ENCODE measurements around the gene SMIM24. TPM values are rescaled to one million over a fixed set of nuclear protein-coding genes. Genes with fewer than 3 reads are reported as not detected.

The SMIM24 gene
- total RNA-seq, 2 donors from 2014 or later, result 0.62 to 0.88 TPM

DNA sequence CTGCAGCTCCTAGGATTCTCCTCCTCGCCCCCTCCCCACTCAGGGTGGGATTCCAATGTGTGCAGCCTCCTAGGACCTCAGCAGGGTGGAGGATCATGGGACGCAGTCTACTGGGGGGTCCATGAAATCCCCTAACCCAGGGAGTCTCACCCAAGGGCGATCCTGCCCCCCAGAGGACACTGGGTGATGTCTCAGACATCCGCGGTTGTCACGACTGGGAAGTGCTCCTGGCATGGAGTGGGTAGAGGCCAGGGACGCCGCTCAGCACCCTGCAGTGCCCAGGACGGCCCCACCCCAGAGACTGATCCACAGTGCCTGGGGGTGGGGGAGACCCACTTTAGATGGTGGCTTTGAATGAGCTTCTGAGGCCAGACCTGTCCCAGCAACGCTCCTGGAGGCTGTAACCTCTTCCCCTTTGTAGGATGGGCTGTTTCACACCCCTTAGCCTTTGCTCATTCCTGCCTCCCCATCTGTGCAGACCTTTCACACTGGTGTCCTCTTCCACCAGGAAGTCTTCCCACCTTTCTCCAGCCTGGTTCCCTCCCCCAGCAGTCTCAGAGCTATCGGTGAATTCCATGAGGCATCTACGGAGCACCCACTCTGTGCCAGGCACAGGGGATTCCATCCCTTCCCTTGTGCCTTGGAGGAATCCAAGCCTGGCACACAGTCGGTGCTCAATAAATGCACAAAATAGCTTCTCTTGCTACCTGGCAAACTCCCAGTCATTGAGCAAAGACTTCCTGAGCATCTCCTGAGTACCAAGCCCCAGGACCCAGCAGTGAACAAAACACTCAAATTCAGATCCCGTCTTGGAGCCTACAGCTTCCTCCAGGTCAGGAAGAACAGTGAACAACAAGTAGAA is 10.5 kb downstream of the SMIM24 start:
- Mint-ChIP-seq H3K4me3 (no peak overlapping the region), H3K27me3 (ENCODE audit: low read depth) (no peaks in the 10 kb centered on the region), H3K36me3 (ENCODE audit: insufficient read depth in 2 of 2) (no peaks in the 10 kb centered on the region), H3K4me1 (ENCODE audit: low read depth) (no peaks in the 10 kb centered on the region), H3K27ac (no peak overlapping the region), H3K9me3 (peaks cover 0 to 2% of the 10 kb centered on the region in 2 donors)
- DNase-seq (no peak), ATAC-seq (replicated peaks in 1 of 2) (peak in 1 of 2 donors; percentile 16)

- Mint-ChIP-seq H3K9me3 (peaks cover 0 to 2% of the 10 kb centered on the region in 2 donors), H3K27ac (no peak overlapping the region), H3K36me3 (ENCODE audit: insufficient read depth in 2 of 2) (no peaks in the 10 kb centered on the region), H3K4me1 (ENCODE audit: low read depth) (no peaks in the 10 kb centered on the region), H3K4me3 (no peak overlapping the region), H3K27me3 (ENCODE audit: low read depth) (no peaks in the 10 kb centered on the region)
- ATAC-seq (replicated peaks in 1 of 2) (no peak), DNase-seq (no peak)
Observed at GRCh38 chr19:3468211-3468610, 12.1 kb downstream of the SMIM24 start.

DNA sequence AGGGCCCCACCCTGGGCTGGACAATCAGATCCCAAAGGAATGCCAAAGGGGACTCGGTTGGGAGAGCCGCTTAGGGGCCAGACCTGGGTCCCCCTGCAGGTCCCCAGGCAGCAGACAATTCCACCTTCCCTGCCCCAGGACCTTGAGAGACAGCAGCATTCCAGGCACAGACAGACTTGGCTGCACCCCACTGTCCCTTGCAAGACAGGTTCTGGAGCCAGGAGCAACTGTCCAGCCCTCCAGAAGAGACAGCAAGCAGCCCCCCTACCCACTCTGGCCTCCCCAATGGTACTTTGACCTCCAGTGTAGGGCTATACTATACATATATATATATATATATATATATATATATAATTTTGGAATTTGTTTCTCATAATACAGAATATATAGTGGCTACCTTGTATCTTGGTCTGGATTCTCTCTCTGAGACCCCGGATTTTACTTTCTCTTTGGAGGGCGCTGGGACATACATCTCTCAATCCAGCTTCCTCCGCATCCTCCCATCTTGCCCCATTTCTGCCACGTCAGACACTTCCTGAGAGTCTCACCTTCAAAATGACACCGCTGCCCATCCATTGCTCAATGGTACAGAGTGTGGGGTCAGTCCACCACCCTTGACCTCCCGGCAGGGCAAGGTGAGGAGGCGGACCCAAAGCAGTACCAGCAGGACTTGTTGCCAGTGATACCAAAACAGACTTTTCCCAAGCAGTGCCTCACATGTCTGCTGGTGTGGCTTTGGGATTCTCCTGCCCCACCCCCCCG is 12.7 kb downstream of the SMIM24 start:
- no peaks in the 10 kb centered on the region for H3K27me3 Mint-ChIP-seq (ENCODE audit: low read depth)
- H3K27ac Mint-ChIP-seq, result no peak overlapping the region
- ATAC-seq (replicated peaks in 1 of 2), result no peak
- H3K36me3 Mint-ChIP-seq (ENCODE audit: insufficient read depth in 2 of 2), result no peaks in the 10 kb centered on the region
- H3K4me3 Mint-ChIP-seq, result no peak overlapping the region
- H3K4me1 Mint-ChIP-seq (ENCODE audit: low read depth), result no peaks in the 10 kb centered on the region
- DNase-seq, result no peak
- peaks cover 0 to 2% of the 10 kb centered on the region in 2 donors for H3K9me3 Mint-ChIP-seq

GRCh38 chr19:3466635-3467034 is 13.7 kb downstream of the SMIM24 start:
- H3K4me1 Mint-ChIP-seq (ENCODE audit: low read depth), result no peaks in the 10 kb centered on the region
- no peak for ATAC-seq (replicated peaks in 1 of 2)
- no peak overlapping the region for H3K4me3 Mint-ChIP-seq
- no peaks in the 10 kb centered on the region for H3K27me3 Mint-ChIP-seq (ENCODE audit: low read depth)
- H3K27ac Mint-ChIP-seq, result no peak overlapping the region
- no peak for DNase-seq
- H3K36me3 Mint-ChIP-seq (ENCODE audit: insufficient read depth in 2 of 2), result no peaks in the 10 kb centered on the region
- H3K9me3 Mint-ChIP-seq, result peaks cover 0 to 2% of the 10 kb centered on the region in 2 donors

- Mint-ChIP-seq H3K4me1 (ENCODE audit: low read depth) (no peaks in the 10 kb centered on the region), H3K4me3 (no peak overlapping the region), H3K27me3 (ENCODE audit: low read depth) (no peaks in the 10 kb centered on the region), H3K36me3 (ENCODE audit: insufficient read depth in 2 of 2) (no peaks in the 10 kb centered on the region), H3K27ac (no peak overlapping the region), H3K9me3 (peaks cover 0 to 2% of the 10 kb centered on the region in 2 donors)
- DNase-seq, result no peak
- ATAC-seq (replicated peaks in 1 of 2), result peak in 1 of 2 donors; percentile 9
Observed at GRCh38 chr19:3465552-3465951, 14.8 kb downstream of the SMIM24 start.

DNA sequence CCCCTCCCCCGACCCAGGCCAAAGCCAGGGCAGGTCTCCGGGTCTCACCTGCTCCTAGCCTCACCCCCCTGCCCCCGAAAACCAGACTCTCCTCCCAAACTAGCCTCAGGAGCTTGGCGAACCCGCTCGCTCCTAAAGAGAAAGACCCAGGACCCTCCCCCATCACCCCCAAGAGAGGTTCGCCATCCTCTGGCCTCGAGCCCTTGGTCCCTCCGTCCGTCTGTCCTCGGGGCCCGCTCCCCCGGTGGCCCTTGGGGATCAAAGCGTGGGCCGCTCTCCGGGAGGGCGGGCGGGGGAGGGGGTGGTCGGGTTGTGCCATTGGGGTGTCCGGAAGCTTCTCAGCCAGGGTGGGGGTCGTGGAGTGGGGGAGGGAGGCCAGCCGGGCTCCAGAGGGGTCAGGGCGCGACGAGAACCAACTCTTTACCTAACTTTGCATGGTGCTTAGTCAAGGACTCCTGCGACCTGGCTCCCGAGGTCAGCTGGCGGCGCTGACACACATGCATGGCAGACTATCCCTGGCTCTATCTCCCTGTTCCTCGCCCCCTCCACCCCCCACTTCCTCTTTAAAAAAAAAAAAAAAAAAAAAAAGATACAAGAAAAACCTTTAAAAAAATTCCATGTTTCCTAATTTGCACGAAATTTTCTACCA is 15.6 kb downstream of the SMIM24 start:
- DNase-seq (no peak), ATAC-seq (replicated peaks in 1 of 2) (no peak)
- H3K4me3 Mint-ChIP-seq, result no peak overlapping the region

DNA sequence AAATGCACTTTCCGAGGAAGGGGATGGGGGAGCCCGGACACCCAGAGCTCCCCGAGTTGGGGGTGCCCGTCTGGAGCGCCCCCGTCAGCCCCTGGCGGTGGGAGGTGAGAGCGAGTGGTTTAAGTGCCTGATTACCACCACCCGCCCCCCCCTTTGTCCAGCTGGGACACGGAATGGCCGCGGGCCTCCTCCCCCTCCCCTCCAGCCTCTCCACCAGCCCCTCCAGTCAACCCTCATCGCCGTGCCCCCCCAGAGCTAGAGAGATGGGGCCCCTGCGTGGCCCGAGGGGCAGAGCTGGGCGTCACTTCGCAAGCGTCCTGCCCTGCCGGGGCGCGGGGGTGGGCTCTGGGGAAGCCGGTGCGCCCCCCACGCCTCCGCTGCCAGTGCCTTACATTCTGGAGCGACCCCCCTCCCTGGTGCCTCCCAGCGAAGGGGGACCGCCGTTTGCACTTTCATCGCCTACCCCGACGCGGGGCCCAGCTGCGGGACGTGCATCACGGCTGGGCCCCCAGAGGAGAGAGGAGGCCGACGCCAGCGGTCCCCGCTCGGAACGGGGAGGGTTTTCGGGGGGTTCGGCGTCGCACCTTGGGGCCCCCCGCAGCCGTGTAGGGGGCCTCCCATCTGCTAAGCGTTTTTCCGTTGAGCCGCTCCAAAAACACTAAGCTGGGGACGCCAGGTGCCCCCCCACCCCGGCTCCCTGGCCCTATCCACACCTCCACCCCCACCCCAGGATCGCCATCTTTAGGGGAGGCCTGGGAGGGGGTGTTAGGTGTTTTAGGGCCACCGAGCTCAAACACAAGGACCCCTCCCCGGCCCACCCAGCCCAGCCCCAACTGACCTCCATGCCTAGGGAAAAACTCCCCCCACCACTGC is 16.4 kb downstream of the SMIM24 start:
- H3K4me3 Mint-ChIP-seq, result no peak overlapping the region
- ATAC-seq (replicated peaks in 1 of 2), result no peak

More for the DNA sequence above, 15.6 kb downstream of the SMIM24 start:
- Mint-ChIP-seq H3K36me3 (ENCODE audit: insufficient read depth in 2 of 2) (no peaks in the 10 kb centered on the region), H3K9me3 (peaks cover 0 to 2% of the 10 kb centered on the region in 2 donors), H3K4me1 (ENCODE audit: low read depth) (no peaks in the 10 kb centered on the region), H3K27ac (no peak overlapping the region), H3K27me3 (ENCODE audit: low read depth) (no peaks in the 10 kb centered on the region)

GRCh38 chr19:3462991-3463713 is 17.2 kb downstream of the SMIM24 start:
- Mint-ChIP-seq H3K36me3 (ENCODE audit: insufficient read depth in 2 of 2) (no peaks in the 10 kb centered on the region), H3K4me3 (no peak overlapping the region), H3K27ac (no peak overlapping the region), H3K9me3 (peaks cover 0 to 2% of the 10 kb centered on the region in 2 donors), H3K27me3 (ENCODE audit: low read depth) (no peaks in the 10 kb centered on the region), H3K4me1 (ENCODE audit: low read depth) (no peaks in the 10 kb centered on the region)
- ATAC-seq (replicated peaks in 1 of 2), result no peak
- DNase-seq, result no peak

More for the DNA sequence above, 16.4 kb downstream of the SMIM24 start:
- Mint-ChIP-seq H3K36me3 (ENCODE audit: insufficient read depth in 2 of 2) (no peaks in the 10 kb centered on the region), H3K27me3 (ENCODE audit: low read depth) (no peaks in the 10 kb centered on the region), H3K4me1 (ENCODE audit: low read depth) (no peaks in the 10 kb centered on the region), H3K9me3 (peaks cover 0 to 2% of the 10 kb centered on the region in 2 donors), H3K27ac (no peak overlapping the region)
- no peak for DNase-seq

- no peak for DNase-seq
- H3K27ac Mint-ChIP-seq, result no peak overlapping the region
- H3K4me3 Mint-ChIP-seq, result no peak overlapping the region
- no peaks in the 10 kb centered on the region for H3K36me3 Mint-ChIP-seq (ENCODE audit: insufficient read depth in 2 of 2)
- H3K4me1 Mint-ChIP-seq (ENCODE audit: low read depth), result no peaks in the 10 kb centered on the region
- no peak for ATAC-seq (replicated peaks in 1 of 2)
- H3K27me3 Mint-ChIP-seq (ENCODE audit: low read depth), result no peaks in the 10 kb centered on the region
- no peaks in the 10 kb centered on the region for H3K9me3 Mint-ChIP-seq
Observed at GRCh38 chr19:3459965-3460582, 20.3 kb downstream of the SMIM24 start.

DNA sequence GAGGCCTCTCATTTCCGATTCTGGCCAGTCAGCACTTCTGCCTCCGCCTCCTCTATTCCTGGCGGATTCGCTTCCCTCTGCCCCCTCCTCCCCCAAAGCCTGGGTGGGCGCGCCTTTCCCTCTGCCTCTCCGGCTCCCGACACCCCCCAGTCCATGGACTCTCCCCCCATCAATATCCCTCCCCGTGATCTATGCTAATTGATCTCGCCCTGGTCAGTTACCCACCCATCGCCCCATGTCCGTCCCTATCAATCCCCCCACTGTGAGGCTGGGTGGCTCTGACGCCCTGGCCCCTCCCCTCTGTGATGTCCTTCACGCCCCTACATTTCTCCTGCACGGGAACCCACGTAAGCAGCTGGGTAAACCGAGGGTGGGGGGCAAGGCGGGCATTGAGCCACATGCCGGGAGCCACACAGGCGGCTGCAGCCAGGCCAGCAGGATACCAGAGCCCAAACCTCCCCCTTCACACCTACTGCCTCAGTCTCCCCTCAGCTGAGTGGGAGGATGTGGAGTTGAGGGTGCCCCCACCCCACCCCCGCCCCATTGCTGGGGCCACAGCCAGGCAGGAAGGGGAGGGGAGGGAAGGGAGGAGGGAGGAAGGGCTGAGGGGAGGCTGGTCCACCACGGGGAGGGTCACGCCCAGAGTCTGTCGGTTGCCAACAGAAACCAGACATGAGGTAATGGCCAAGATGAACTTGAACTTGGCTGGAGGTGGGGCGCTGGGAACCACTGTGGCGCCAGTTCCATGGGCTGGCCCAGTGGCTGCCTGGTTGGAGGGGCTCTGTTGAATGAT is 21.0 kb downstream of the SMIM24 start:
- H3K27me3 Mint-ChIP-seq (ENCODE audit: low read depth), result no peaks in the 10 kb centered on the region

More for the DNA sequence above, 21.0 kb downstream of the SMIM24 start:
- no peaks in the 10 kb centered on the region for H3K36me3 Mint-ChIP-seq (ENCODE audit: insufficient read depth in 2 of 2)
- no peak overlapping the region for H3K27ac Mint-ChIP-seq
- no peaks in the 10 kb centered on the region for H3K4me1 Mint-ChIP-seq (ENCODE audit: low read depth)
- H3K4me3 Mint-ChIP-seq, result no peak overlapping the region
- H3K9me3 Mint-ChIP-seq, result no peaks in the 10 kb centered on the region
- ATAC-seq (replicated peaks in 1 of 2) (no peak), DNase-seq (no peak)

Data from activated T-cell treated with anti-CD3 and anti-CD28 coated beads, Interleukin-2, amount 50 U/mL, for 72 hours (primary cell).